Glomerular visceral epithelial cell (primary cell): ENCODE data around the gene PGS1.

Source experiments
- DNase-seq: peaks from one replicate; pipeline ENCODE4 v3.0.0-alpha.2; 2016; ENCODE audit errors: extremely low spot score

The PGS1 gene

GRCh38 chr17:78387977-78388941 lies 9.8 kb downstream of the PGS1 start:
- DNase-seq, result no peak

DNA sequence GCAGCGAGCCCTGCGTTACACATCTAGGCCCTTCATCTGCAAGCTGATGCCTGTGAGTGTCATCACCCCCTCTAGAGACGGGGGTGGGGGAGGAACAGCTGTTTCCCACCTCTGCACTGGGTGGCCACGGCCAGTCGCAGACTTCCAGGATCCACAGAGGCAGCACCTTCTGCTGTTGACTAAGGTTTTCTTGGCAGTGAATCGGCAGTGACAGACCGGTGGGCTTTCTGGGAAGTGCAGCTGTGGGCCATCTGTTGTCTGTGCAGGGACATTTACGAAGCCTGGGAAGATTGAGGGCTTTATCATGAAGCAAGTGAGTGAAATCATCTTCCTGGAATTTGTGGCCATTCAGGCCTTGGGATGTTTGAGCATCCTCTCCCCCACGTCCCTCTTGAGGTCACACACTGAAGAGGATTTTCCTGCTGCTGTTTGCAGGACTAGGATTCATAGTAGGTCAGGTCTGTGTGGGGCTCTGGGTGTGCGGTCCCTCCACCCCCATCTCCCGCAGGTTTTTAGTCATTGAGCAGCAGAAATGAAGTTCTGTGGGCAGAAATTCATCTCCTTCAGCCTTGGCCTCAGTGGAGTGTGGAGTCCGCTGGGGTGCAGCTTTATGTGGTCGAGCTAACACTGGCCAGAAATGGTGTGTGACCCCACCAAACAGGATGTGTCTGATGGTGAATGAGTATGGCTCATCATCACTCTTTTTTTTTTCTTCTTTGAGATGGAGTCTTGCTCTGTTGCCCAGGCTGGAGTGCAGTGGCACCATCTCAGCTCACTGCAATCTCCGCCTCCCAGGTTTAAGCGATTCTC lies 12.0 kb downstream of the PGS1 start:
- DNase-seq, result peak; percentile 99

DNA sequence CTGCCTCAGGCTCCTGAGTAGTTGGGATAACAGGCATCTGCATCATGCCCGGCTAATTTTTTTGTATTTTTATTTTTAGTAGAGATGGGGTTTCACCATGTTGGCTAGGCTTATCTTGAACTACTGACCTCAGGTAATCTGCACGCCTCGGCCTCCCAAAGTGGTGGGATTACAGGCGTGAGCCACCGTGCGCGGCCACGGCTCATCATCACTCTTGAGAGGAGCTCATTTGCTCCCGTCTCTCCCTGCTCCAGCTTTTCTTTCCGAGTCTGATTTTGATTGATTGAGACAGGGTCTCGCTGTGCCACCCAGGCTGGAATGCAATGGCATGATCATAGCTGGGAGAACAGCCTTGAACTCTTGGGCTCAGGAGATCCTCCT lies 12.6 kb downstream of the PGS1 start:
- no peak for DNase-seq

DNA sequence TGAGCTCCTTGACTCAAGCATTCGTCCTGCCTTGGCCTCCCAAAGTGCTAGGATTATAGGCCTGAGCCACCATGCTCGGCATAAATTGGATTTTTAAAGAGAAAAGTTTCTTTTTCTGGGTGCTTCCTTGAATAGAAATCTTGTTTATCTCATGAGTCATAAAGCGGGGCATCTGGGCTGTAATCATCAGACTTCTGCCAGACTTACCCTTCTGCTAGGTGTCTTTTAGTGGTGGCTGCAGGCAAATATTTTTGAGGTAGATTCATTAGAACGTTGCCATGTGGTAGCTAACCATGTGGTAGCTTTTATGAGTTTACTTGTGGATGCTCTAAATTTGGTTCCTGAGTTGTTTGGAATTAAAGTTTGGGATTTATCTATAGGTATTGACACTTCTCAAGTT lies 13.4 kb downstream of the PGS1 start:
- DNase-seq, result peak; percentile 79

DNA sequence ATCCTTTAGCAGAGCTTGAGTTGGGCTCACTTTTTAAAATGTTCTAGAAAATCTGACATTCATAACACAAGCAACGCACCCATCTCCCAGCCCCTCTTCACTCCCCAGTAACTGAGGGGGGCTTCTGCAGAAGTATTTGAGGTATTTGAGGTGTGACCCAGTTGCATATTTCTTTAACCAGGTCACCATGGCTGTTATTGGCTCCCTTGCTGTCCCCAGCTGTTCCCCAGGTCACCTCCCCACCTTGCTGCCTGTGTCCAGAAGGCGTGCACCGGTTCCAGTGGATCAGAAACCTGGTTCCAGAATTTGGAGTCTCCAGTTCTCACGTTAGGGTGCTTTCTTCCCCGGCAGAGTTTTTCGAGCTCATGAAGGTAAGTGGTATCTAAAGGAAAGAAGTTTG lies 13.8 kb downstream of the PGS1 start:
- no peak for DNase-seq

DNA sequence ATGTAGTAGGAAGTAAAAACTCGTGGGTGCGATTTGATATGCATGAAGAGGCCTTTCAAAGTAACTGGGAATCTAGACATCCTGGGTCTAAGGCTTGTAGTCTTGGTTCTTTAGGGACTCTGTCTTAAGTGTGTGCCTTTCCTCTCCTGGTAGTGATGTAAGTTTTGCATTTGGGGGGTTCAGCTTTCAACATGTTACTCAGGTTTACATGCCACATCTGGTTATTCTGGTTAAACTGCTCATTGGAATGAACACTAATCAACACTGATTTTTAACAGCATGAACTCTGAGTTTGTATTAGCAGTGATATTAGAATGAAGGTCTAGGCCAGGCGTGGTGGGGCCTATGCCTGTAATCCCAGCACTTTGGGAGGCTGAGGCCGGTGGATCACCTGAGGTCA lies 15.1 kb downstream of the PGS1 start:
- no peak for DNase-seq

DNA sequence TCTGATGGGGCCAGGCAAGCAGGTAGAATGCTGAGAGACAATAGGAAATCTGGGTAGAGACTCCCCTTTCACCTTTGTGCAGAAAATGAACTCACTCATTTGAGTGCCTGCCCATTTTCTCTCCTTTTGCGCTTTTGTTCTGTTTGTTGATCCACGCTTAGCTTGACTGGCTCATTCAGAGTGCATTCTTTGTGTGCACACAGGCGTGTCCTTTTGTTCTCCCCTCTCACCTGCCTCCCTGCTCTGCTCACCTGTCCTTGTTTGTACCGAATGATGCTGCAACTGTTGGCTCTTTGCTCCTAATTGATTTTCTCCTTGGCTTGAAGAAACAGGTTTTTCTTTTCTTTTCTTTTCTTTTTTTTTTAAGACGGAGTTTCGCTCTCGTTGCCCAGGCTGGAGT lies 15.8 kb downstream of the PGS1 start:
- DNase-seq, result no peak

DNA sequence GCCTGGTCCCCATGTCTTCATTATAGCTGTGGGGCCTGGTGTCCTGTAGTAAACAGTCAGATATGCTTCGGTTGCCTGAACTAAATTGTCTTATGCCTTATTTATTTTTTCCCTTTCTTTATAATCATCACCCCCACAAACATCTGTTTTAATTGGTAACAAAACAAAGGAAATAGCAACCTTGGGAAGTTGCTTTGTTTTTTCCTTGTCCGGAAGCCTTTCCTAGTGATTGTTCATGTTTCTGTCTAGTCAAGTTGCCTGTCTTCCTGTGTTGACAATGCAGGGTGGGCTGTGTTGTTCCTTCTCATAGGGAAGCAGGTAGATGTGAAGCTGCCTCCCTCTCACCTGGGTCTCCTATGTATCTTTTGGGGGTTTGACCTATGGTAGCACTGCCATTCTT lies 16.7 kb downstream of the PGS1 start:
- no peak for DNase-seq

- DNase-seq, result no peak
These were observed 18.2 kb downstream of the PGS1 start for GRCh38 chr17:78396441-78397337.

- DNase-seq, result peak; percentile 73
These were observed 19.2 kb downstream of the PGS1 start for GRCh38 chr17:78397681-78398101.

DNA sequence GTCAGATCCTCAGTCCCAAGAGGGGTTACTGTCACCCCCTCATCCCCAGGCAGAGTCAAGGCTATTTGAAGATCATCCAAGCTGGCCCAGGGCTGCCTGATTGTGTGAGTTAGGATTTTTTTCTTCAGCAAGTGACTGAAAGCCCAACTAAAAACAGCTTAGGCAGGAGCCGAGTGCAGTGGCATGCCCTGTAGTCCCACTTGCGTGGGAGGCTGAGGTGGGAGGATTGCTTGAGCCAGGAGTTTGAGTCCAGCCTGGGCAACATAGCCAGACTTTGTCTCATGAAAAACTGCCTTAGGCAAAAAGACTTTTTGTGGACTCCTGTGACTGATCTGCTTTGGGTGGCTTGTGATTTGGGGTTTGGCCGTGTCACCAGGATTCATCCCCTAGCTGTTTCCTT lies 19.9 kb downstream of the PGS1 start:
- no peak for DNase-seq

- no peak for DNase-seq
These were observed 20.7 kb downstream of the PGS1 start for GRCh38 chr17:78399028-78399692.

DNA sequence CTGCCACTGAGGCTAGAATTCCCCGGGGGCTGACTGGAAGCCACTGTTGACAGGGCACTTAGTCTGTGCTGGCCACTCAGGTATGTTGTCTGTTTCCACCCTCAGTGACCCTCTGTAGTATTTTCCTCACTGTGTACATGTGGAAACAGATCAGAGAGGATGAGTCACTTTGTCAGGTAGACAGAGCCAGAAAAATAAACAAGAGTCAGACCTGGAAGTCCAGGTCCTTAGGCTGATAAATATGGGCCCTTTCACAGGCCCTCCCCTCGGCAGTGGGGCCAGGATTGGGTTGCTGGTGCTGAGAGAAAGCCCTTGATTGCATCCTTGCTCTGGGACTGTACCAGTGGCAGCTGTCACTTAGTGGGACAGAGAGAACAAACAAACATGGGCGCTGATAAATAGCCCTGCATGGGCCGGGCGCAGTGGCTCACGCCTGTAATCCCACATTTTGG lies 21.3 kb downstream of the PGS1 start:
- DNase-seq, result no peak

GRCh38 chr17:78400581-78401240 lies 22.3 kb downstream of the PGS1 start:
- DNase-seq, result peak; percentile 80

DNA sequence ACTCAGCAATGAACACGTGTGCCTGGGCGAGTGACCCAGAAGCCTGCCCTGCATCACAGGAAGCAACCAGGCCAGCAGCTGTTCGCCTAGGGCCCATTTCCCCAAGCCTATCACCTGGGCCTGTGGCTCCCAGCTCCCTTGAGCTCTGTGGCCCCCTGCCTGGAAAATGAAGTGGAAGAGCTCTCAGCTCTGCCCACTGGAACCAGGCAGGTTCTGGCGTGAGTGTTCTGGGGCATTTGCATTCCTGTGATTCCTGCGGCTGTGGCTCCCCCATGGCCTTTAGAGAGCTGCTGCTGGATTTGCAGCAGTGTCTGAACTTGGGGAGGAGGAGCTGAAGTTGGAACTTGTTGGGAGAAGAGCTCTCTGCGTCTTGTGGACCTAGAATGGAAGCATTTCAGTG lies 22.8 kb downstream of the PGS1 start:
- DNase-seq, result peak; percentile 94

DNA sequence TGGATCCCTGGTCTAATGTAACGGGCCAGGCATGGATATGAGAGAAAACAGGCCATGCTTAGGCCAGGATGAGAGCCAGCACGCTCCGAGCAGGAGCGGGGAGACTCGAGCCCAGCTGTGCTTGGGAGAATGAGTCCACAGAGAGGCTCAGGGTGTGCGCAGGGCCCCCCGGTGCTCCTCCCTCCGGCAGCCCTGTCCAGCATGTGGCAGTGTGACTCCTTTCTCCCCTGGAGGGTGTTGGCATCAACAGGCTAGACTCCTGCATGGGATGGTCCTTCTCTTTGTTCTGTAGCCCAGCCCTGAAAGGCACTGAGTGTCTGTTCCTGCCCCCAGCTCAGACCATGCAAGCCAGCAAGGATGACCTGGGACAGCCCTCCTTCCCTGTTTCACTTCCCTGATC lies 23.4 kb downstream of the PGS1 start:
- DNase-seq, result no peak

DNA sequence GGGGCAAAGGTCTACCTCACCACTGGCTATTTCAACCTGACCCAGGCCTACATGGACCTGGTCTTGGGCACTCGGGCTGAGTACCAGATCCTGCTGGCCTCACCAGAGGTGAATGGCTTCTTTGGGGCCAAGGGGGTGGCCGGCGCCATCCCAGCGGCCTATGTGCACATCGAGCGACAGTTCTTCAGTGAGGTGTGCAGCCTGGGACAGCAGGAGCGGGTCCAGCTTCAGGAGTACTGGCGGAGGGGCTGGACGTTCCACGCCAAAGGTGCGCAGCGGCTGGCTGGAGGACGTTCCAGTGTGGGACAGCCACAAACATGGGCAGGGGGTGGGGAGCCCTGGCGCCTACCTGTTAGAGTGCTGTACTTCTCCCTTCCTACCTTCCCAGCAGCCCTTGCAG lies 25.4 kb downstream of the PGS1 start:
- DNase-seq, result no peak

GRCh38 chr17:78406396-78406795 lies 27.9 kb downstream of the PGS1 start:
- no peak for DNase-seq

- no peak for DNase-seq
These were observed 28.5 kb downstream of the PGS1 start for GRCh38 chr17:78406920-78407319.

DNA sequence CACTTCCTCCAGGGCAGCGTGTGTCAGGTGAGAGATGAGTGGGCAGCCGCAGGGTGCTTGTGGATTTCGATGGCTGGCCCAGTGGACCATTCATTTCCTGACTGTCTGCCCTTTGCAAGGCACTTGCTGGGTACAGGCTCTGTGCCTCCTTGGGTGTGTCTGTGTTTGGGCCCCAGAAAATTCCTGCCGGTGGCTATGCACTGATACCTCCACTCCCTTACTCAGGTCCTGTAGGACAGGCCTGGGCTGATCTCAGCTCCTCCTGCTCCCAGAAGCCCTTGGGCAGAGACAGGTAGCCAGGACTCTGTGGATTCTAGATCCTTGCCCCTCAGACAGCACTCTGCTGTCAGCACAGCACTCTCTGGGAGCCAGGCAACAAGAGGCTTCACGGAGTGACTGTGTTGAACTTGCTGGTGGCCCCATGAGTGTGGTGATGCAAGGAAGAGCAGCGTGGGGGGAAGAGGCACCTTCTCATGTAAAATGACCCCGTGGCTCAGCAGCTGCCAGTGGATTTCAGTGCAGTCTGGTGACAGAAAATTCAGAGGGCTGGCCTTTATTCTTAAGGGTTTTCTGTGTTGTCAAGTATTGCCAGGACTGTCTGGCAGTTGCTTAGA lies 29.0 kb downstream of the PGS1 start:
- no peak for DNase-seq
